Kidney glomerular epithelial cell (primary cell): Measurements from ENCODE around the gene EVX2.

Experiments used
- DNase-seq: peaks from one replicate; lab custom pipeline; 2025; lab: John Stamatoyannopoulos, UW

EVX2 gene

GRCh38 chr2:176083796-176084261 lies at the start of gene EVX2:
Gene EVX2, minus strand, starts transcription at chr2:176083962. Its CDS starts 186 bp downstream, at chr2:176083776.
- DNase-seq = no peak

- no peak for DNase-seq
Measured at GRCh38 chr2:176133389-176133788, 49.6 kb upstream of the EVX2 start.

- no peak for DNase-seq
Measured at GRCh38 chr2:176132205-176133171, 48.7 kb upstream of the EVX2 start.

- DNase-seq = no peak
Measured at GRCh38 chr2:176131848-176132158, 48.0 kb upstream of the EVX2 start.

GRCh38 chr2:176130957-176131847 lies 47.4 kb upstream of the EVX2 start:
- DNase-seq = no peak

GRCh38 chr2:176130147-176130956 lies 46.6 kb upstream of the EVX2 start:
- DNase-seq = peak; percentile 29

- no peak for DNase-seq
Measured at GRCh38 chr2:176129813-176130146, 46.0 kb upstream of the EVX2 start.

- peak; percentile 34 for DNase-seq
Measured at GRCh38 chr2:176128982-176129796, 45.4 kb upstream of the EVX2 start, which contains the start of gene HOXD8. Gene HOXD8, plus strand, starts transcription at chr2:176129705. Its CDS starts 662 bp downstream, at chr2:176130367.

- DNase-seq = no peak
Measured at GRCh38 chr2:176128172-176128981, 44.6 kb upstream of the EVX2 start.

- no peak for DNase-seq
Measured at GRCh38 chr2:176127774-176128072, 44.0 kb upstream of the EVX2 start.

GRCh38 chr2:176126929-176127773 lies 43.4 kb upstream of the EVX2 start:
- peak; percentile 66 for DNase-seq

GRCh38 chr2:176125772-176126054 lies 42.0 kb upstream of the EVX2 start:
- DNase-seq = no peak

GRCh38 chr2:176124947-176125771 lies 41.4 kb upstream of the EVX2 start:
- DNase-seq = no peak

- DNase-seq = no peak
Measured at GRCh38 chr2:176124110-176124946, 40.6 kb upstream of the EVX2 start.

GRCh38 chr2:176123411-176124109 lies 39.8 kb upstream of the EVX2 start:
- no peak for DNase-seq

GRCh38 chr2:176122683-176123410 lies 39.1 kb upstream of the EVX2 start, which contains the start of gene HOXD9:
Gene HOXD9, plus strand, starts transcription at chr2:176122719. Its CDS starts 50 bp downstream, at chr2:176122769.
- DNase-seq = no peak
